Peyer's patch (tissue), 4 donors: ENCODE measurements around the gene CST1.

ENCODE experiments used
- CTCF ChIP-seq, 6 experiments: fragments of 450-650 bp in 4 of 6; fragments of 200-600 bp in 2 of 6; sonication (generic) in 1 of 6; IDR thresholded peaks; one replicate each; pipeline ENCODE4 v1.5.1; 2017 to 2019; ENCODE audit warnings: antibody characterized with exemption in 6 of 6, mild to moderate bottlenecking in 3 of 6, moderate library complexity in 1 of 6
- POLR2A ChIP-seq, 2 donors: fragments of 450-650 bp; IDR thresholded peaks; one replicate each; pipeline ENCODE4 v1.5.1; 2017; ENCODE audit warnings: antibody characterized with exemption in 2 of 2, mild to moderate bottlenecking in 2 of 2, moderate library complexity in 2 of 2

GRCh38 chr20:23794065-23794464 is 43.3 kb upstream of the CST1 start:
- TF ChIP-seq CTCF (IDR thresholded peaks at IDR 0.05), result no peak
- no peak for TF ChIP-seq POLR2A (IDR thresholded peaks at IDR 0.05)
